Astrocyte of the spinal cord (primary cell): ENCODE results near the gene FAM241A.

Source experiments
- DNase-seq: peaks from one replicate; pipeline ENCODE4 v3.0.0; 2011; ENCODE audit warnings: low read depth, low spot score
- H3K4me3 ChIP-seq: 2 replicates; pipeline ENCODE4 v1.5.1; 2011; ENCODE audit warnings: low read depth, mild to moderate bottlenecking, low read length, moderate library complexity
- CTCF ChIP-seq: IDR thresholded peaks from 2 replicates; pipeline ENCODE4 v1.5.1; 2012; ENCODE audit warnings: low read depth, mild to moderate bottlenecking, low read length, inconsistent platforms
- in situ Hi-C: cut with HindIII; loops from 2 replicates; pipeline ENCODE4 v1.10.0; 2017; ENCODE audit warnings: low sequenced_read_pairs

FAM241A gene

GRCh38 chr4:112213091-112213490 is 67.8 kb downstream of the FAM241A start:
- TF ChIP-seq CTCF: no peak
- DNase-seq: no peak
- H3K4me3 ChIP-seq: no peak overlapping the region
- in situ Hi-C loops: no loop called here

GRCh38 chr4:112213856-112214255 is 68.6 kb downstream of the FAM241A start:
- in situ Hi-C loops: no loop called here
- no peak overlapping the region for H3K4me3 ChIP-seq
- TF ChIP-seq CTCF: no peak
- DNase-seq: peak; percentile 59

GRCh38 chr4:112214390-112215264 is 69.4 kb downstream of the FAM241A start:
- no peak overlapping the region for H3K4me3 ChIP-seq
- TF ChIP-seq CTCF: peak; percentile 47
- DNase-seq: peak; percentile 42
- in situ Hi-C loops: no loop called here

- TF ChIP-seq CTCF: no peak
- H3K4me3 ChIP-seq: no peak overlapping the region
- no peak for DNase-seq
- in situ Hi-C loops: no loop called here
These were observed 74.6 kb downstream of the FAM241A start for GRCh38 chr4:112219826-112220366.

GRCh38 chr4:112222219-112222955 is 77.1 kb downstream of the FAM241A start:
- DNase-seq: no peak
- H3K4me3 ChIP-seq: no peak overlapping the region
- TF ChIP-seq CTCF: no peak
- in situ Hi-C loops: no loop called here

GRCh38 chr4:112225157-112225556 is 79.9 kb downstream of the FAM241A start:
- no peak for DNase-seq
- in situ Hi-C loops: no loop called here
- no peak for TF ChIP-seq CTCF
- no peak overlapping the region for H3K4me3 ChIP-seq
